ENCODE measurements around the gene GYG1. TPM values are rescaled to one million over a fixed set of nuclear protein-coding genes. Genes with fewer than 3 reads are reported as not detected.

Gene GYG1
- total RNA-seq, 3 donors from 2014 or later = 22.5 to 26.1 (median 22.9) TPM

DNA sequence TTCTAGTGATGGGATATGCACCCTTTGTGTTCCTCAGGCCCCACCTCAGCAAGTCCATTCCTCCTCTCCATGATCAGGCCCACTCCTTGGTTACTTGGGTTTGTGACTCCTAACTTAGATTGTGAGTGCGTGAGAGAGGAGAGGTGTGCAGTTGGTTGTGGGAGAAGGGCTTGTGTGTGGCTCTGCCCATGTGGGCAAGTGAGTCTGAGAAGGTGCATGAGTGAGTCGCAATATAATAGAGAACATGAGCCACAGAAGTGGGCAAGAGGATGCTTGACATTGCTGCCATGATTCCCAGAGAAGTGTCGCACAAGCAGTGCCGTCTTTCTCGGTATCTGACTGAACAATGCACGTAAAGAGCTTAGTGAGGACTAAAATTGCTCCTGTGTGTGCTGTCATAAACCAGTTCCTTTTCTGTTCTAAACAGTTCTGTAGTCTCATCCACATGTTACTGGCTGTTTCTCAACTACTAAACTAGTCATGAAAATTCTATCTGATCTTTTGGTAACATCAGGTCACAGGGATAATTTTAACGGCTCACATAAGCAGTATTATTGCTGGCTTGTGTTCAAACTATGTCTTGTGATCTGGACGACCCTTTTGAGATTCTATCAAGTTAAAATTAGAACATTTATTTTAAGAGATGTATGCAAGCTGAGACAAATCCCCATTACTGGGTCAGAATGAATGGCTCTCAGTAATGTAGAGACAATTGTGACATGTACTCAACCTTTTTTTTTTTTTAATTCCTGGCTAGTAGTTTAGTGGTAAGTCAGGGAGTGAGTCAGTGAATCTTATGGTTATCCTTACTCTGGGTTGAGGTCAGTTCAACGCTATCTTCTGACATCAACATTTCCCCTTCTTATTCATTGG, 25.6 kb downstream of the GYG1 start:
- no peak overlapping the region for H3K4me3 Mint-ChIP-seq
- no peaks in the 10 kb centered on the region for H3K27me3 Mint-ChIP-seq (ENCODE audit: low read depth)
- ATAC-seq (peak in 1 of 2 donors; percentile 44), DNase-seq (no peak)
- H3K9me3 Mint-ChIP-seq = no peaks in the 10 kb centered on the region
- H3K4me1 Mint-ChIP-seq (ENCODE audit: low read depth) = peaks cover 40% of the 10 kb centered on the region
- H3K36me3 Mint-ChIP-seq (ENCODE audit: insufficient read depth) = peaks cover 39% of the 10 kb centered on the region

- Mint-ChIP-seq H3K4me1 (ENCODE audit: low read depth) (peaks cover 40% of the 10 kb centered on the region), H3K4me3 (no peak overlapping the region), H3K36me3 (ENCODE audit: insufficient read depth) (peaks cover 46% of the 10 kb centered on the region), H3K27me3 (ENCODE audit: low read depth) (no peaks in the 10 kb centered on the region), H3K9me3 (no peaks in the 10 kb centered on the region)
- no peak for DNase-seq
- no peak for ATAC-seq
Observed at GRCh38 chr3:149018247-149018646, 26.9 kb downstream of the GYG1 start.

- Mint-ChIP-seq H3K36me3 (ENCODE audit: insufficient read depth) (peaks cover 47% of the 10 kb centered on the region), H3K4me1 (ENCODE audit: low read depth) (peaks cover 37% of the 10 kb centered on the region), H3K9me3 (peaks cover 1% of the 10 kb centered on the region), H3K4me3 (no peak overlapping the region), H3K27me3 (ENCODE audit: low read depth) (no peaks in the 10 kb centered on the region)
- DNase-seq (no peak), ATAC-seq (no peak)
Observed at GRCh38 chr3:149019580-149019979, 28.2 kb downstream of the GYG1 start.

GRCh38 chr3:149020196-149020838, 29.0 kb downstream of the GYG1 start:
- no peaks in the 10 kb centered on the region for H3K27me3 Mint-ChIP-seq (ENCODE audit: low read depth)
- H3K4me1 Mint-ChIP-seq (ENCODE audit: low read depth) = peaks cover 35% of the 10 kb centered on the region
- ATAC-seq (peak; percentile 25 to 55), DNase-seq (no peak)
- peaks cover 48% of the 10 kb centered on the region for H3K36me3 Mint-ChIP-seq (ENCODE audit: insufficient read depth)
- peaks cover 6% of the 10 kb centered on the region for H3K9me3 Mint-ChIP-seq
- no peak overlapping the region for H3K4me3 Mint-ChIP-seq

DNA sequence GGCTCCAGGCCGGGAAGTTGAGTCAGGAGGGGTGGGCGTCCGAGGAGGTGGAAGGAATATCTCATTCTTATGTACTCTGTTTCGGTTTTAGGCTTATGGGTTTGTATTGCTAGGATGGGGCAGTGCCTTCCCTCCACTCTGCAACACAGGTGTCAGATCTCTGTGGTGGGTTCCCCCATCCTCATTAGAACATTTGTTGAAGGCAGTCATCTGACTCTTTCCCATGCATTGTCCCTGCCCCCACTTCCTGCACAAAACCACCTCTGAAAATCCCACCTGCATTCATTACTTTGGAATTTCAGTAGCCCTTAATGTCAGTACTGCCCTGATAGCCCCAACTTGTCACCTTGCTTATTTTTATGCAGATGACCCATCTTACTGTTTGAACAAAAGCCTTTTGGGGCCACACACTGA, 29.5 kb downstream of the GYG1 start:
- DNase-seq (no peak), ATAC-seq (peak; percentile 37 to 67)
- Mint-ChIP-seq H3K4me3 (no peak overlapping the region), H3K4me1 (ENCODE audit: low read depth) (peaks cover 30% of the 10 kb centered on the region), H3K27me3 (ENCODE audit: low read depth) (no peaks in the 10 kb centered on the region), H3K36me3 (ENCODE audit: insufficient read depth) (peaks cover 44% of the 10 kb centered on the region), H3K9me3 (peaks cover 6% of the 10 kb centered on the region)

- peaks cover 6% of the 10 kb centered on the region for H3K9me3 Mint-ChIP-seq
- H3K36me3 Mint-ChIP-seq (ENCODE audit: insufficient read depth) = peaks cover 44% of the 10 kb centered on the region
- ATAC-seq (no peak), DNase-seq (no peak)
- no peak overlapping the region for H3K4me3 Mint-ChIP-seq
- H3K4me1 Mint-ChIP-seq (ENCODE audit: low read depth) = peaks cover 25% of the 10 kb centered on the region
- H3K27me3 Mint-ChIP-seq (ENCODE audit: low read depth) = no peaks in the 10 kb centered on the region
Observed at GRCh38 chr3:149021830-149022229, 30.5 kb downstream of the GYG1 start.

GRCh38 chr3:149023951-149024350, 32.6 kb downstream of the GYG1 start:
- H3K27me3 Mint-ChIP-seq (ENCODE audit: low read depth) = no peaks in the 10 kb centered on the region
- DNase-seq = no peak
- H3K36me3 Mint-ChIP-seq (ENCODE audit: insufficient read depth) = peaks cover 44% of the 10 kb centered on the region
- ATAC-seq = no peak
- H3K4me1 Mint-ChIP-seq (ENCODE audit: low read depth) = peaks cover 16% of the 10 kb centered on the region
- no peak overlapping the region for H3K4me3 Mint-ChIP-seq
- peaks cover 6% of the 10 kb centered on the region for H3K9me3 Mint-ChIP-seq

- H3K36me3 Mint-ChIP-seq (ENCODE audit: insufficient read depth) = peaks cover 35% of the 10 kb centered on the region
- peaks cover 6% of the 10 kb centered on the region for H3K9me3 Mint-ChIP-seq
- H3K4me1 Mint-ChIP-seq (ENCODE audit: low read depth) = no peaks in the 10 kb centered on the region
- H3K27me3 Mint-ChIP-seq (ENCODE audit: low read depth) = no peaks in the 10 kb centered on the region
- no peak overlapping the region for H3K4me3 Mint-ChIP-seq
- ATAC-seq = no peak
- DNase-seq = no peak
Observed at GRCh38 chr3:149026718-149027117, 35.4 kb downstream of the GYG1 start.

- ATAC-seq (no peak), DNase-seq (no peak)
- Mint-ChIP-seq H3K9me3 (no peaks in the 10 kb centered on the region), H3K4me1 (ENCODE audit: low read depth) (no peaks in the 10 kb centered on the region), H3K36me3 (ENCODE audit: insufficient read depth) (peaks cover 10% of the 10 kb centered on the region), H3K4me3 (no peak overlapping the region), H3K27me3 (ENCODE audit: low read depth) (no peaks in the 10 kb centered on the region)
Observed at GRCh38 chr3:149031096-149031495, 39.8 kb downstream of the GYG1 start.

DNA sequence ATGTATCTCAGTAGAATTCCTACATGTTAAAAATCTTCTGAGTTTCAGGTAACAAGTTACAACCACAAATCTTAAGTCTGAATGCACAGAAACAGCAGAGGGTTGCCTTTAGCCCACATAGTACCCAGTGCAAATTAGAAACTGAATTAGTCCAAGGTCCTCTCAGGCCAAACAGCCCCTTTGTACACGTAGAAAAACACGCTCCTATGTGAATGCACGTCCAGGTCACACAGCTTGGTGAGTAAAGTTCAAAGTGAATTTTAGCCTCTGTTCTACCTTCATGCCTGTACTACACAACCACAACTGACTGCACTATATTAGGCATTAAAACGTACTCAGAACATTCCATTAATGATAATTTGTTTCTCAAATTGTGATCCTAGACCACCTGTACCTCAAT, 46.3 kb downstream of the GYG1 start:
- H3K4me3 Mint-ChIP-seq = no peak overlapping the region
- H3K4me1 Mint-ChIP-seq (ENCODE audit: low read depth) = peaks cover 6% of the 10 kb centered on the region
- H3K27me3 Mint-ChIP-seq (ENCODE audit: low read depth) = no peaks in the 10 kb centered on the region
- no peaks in the 10 kb centered on the region for H3K9me3 Mint-ChIP-seq
- peaks cover 11% of the 10 kb centered on the region for H3K36me3 Mint-ChIP-seq (ENCODE audit: insufficient read depth)
- ATAC-seq (no peak), DNase-seq (no peak)

DNA sequence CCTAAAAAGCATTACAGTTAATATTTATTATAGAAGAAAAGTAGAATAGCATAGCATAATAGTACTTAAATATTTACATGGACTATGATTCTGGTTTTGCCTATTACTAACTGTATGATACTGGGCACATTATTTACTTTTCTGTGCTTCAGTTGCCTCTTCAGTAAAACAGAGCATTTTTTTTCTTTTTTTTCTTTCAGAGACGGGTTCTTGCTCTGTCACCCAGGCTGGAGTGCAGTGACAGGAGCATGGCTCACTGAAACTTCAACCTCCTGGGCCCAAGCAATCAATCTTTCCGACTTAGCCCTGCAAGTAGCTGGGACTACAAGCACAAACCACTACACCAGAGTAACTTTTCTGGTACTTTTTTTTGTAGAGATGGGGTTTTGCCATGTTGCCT, 47.0 kb downstream of the GYG1 start:
- no peak overlapping the region for H3K4me3 Mint-ChIP-seq
- H3K36me3 Mint-ChIP-seq (ENCODE audit: insufficient read depth) = peaks cover 11% of the 10 kb centered on the region
- no peak for ATAC-seq
- H3K27me3 Mint-ChIP-seq (ENCODE audit: low read depth) = no peaks in the 10 kb centered on the region
- H3K4me1 Mint-ChIP-seq (ENCODE audit: low read depth) = peaks cover 12% of the 10 kb centered on the region
- no peak for DNase-seq
- H3K9me3 Mint-ChIP-seq = no peaks in the 10 kb centered on the region

DNA sequence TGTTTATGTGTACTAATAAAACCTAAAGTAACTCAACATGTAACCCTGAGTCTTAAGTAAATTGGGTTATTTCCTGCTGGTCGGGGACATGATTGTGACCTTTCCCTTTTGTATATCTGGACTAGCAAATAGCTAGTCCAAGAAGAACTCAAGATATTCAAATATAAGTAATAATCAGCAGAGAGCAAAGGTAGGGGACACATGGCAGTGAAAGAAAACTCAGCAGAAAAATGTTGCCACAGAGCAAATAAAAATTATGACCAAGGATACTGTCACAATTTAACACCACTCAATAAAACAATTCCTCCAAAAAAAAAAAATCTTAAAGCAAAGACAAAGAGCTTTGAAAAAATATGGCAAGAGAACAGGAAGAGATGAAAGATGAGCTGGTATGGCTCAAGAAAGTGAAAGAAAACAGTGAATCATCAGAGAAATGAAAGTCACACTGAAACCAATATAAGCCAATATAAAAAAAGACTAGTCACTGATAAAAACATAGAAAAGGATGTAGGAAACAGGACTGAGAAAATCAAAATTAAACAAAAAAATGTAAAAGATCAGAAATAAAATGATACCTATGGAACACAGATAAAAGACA, 51.5 kb downstream of the GYG1 start:
- peaks cover 22% of the 10 kb centered on the region for H3K36me3 Mint-ChIP-seq (ENCODE audit: insufficient read depth)
- H3K27me3 Mint-ChIP-seq (ENCODE audit: low read depth) = no peaks in the 10 kb centered on the region
- ATAC-seq (peak; percentile 65 to 86), DNase-seq (no peak)
- peaks cover 20% of the 10 kb centered on the region for H3K4me1 Mint-ChIP-seq (ENCODE audit: low read depth)
- H3K4me3 Mint-ChIP-seq = no peak overlapping the region
- no peaks in the 10 kb centered on the region for H3K9me3 Mint-ChIP-seq

- no peaks in the 10 kb centered on the region for H3K9me3 Mint-ChIP-seq
- H3K4me3 Mint-ChIP-seq = no peak overlapping the region
- no peak for ATAC-seq
Observed at GRCh38 chr3:149044339-149045083, 53.2 kb downstream of the GYG1 start.

GRCh38 chr3:149055575-149055974, 64.2 kb downstream of the GYG1 start:
- H3K4me3 Mint-ChIP-seq = no peak overlapping the region
- no peaks in the 10 kb centered on the region for H3K4me1 Mint-ChIP-seq (ENCODE audit: low read depth)
- DNase-seq (no peak), ATAC-seq (no peak)
- no peaks in the 10 kb centered on the region for H3K27me3 Mint-ChIP-seq (ENCODE audit: low read depth)
- H3K9me3 Mint-ChIP-seq = no peaks in the 10 kb centered on the region
- H3K36me3 Mint-ChIP-seq (ENCODE audit: insufficient read depth) = peaks cover 51% of the 10 kb centered on the region

More at GRCh38 chr3:149044339-149045083, 53.2 kb downstream of the GYG1 start:
- Mint-ChIP-seq H3K4me1 (ENCODE audit: low read depth) (peaks cover 20% of the 10 kb centered on the region), H3K36me3 (ENCODE audit: insufficient read depth) (peaks cover 19% of the 10 kb centered on the region), H3K27me3 (ENCODE audit: low read depth) (no peaks in the 10 kb centered on the region)
- DNase-seq = no peak

All from activated T-cell treated with anti-CD3 and anti-CD28 coated beads, Interleukin-2, amount 50 U/mL, for 4 hours (primary cell).